HCT116 (cell line): Measurements from ENCODE around the gene PPIG. TPM values are rescaled to one million over a fixed set of nuclear protein-coding genes. Genes with fewer than 3 reads are reported as not detected.
A peak's percentile ranks its signal among the peaks of the same experiment; 100 is the strongest.

ENCODE experiments used
- ATAC-seq: fragments of 200-7000 bp; cut with Tn5 transposase; 2 replicates; pipeline ENCODE4 v1.9.1; 2020; ENCODE audit warnings: mild to moderate bottlenecking, moderate library complexity
- Bru-seq: library from RNA; stranded (reverse); fragments of 400-500 nt; gene quantifications from one replicate; lab custom pipeline; 2021; lab: Mats Ljungman, UMichigan
- BruChase-seq, 2 experiments: library from RNA; stranded (reverse); fragments of 400-500 nt; gene quantifications; one replicate each; lab custom pipeline; 2021; lab: Mats Ljungman, UMichigan
- BruUV-seq: library from RNA; stranded (reverse); fragments of 400-500 nt; replicated peaks from 2 replicates; lab custom pipeline; 2021; lab: Mats Ljungman, UMichigan
- CTCF ChIA-PET: fragments of 300-600 bp; sonication (Branson Sonifier 250); formaldehyde crosslinking; loops from one replicate; lab custom pipeline; 2021; ENCODE audit warnings: antibody characterized with exemption; lab: Charles Lee
- POLR2A ChIA-PET: fragments of 300-600, 350-600 bp; sonication (Branson Sonifier 250); formaldehyde crosslinking; loops from one replicate; lab custom pipeline; 2021; ENCODE audit warnings: antibody characterized with exemption; lab: Charles Lee
- RAD21 ChIA-PET, 2 experiments: fragments of 300-600 bp; sonication (Branson Sonifier 250); formaldehyde crosslinking; loops; one replicate each; lab custom pipeline; 2023; ENCODE audit warnings: low total read pairs in 2 of 2; ENCODE audit not compliant: uncharacterized antibody in 2 of 2, unreplicated experiment in 2 of 2, low non-redundant PET in 1 of 2; lab: Charles Lee
- DNase-seq: peaks from one replicate; pipeline ENCODE4 v3.0.0-alpha.2; 2010; ENCODE audit warnings: low read depth, low spot score
- H2AFZ ChIP-seq: fragments of 200-600 bp; shearing (Covaris generic), sonication (generic); 2 replicates; pipeline ENCODE4 v1.6.1; 2017; ENCODE audit warnings: low read depth, mixed run types, mixed read lengths, antibody characterized with exemption, low read length; ENCODE audit not compliant: poor library complexity, severe bottlenecking
- H3K27ac ChIP-seq: 2 replicates; pipeline ENCODE4 v1.5.1; 2012; ENCODE audit warnings: low read depth, low read length
- H3K27me3 ChIP-seq: fragments of 200-600 bp; sonication (generic); 2 replicates; pipeline ENCODE4 v1.6.1; 2016; ENCODE audit warnings: mixed run types, low read length, mixed read lengths; ENCODE audit not compliant: insufficient read depth
- H3K36me3 ChIP-seq, 2 experiments: fragments of 200-500 bp in 1 of 2; fragments of 200-600 bp in 1 of 2; sonication (Bioruptor generic) in 1 of 2; sonication (generic) in 1 of 2; 2 replicates each; pipeline versions ENCODE4 v1.5.1 to v1.6.1; 2014 to 2016; ENCODE audit warnings: low read length in 2 of 2, inconsistent platforms in 1 of 2, mixed read lengths in 1 of 2, mixed run types in 1 of 2; ENCODE audit not compliant: insufficient read depth in 2 of 2, control insufficient read depth in 1 of 2
- H3K4me1 ChIP-seq, 2 experiments: fragments of 200-600 bp in 1 of 2; sonication (generic) in 1 of 2; 2 replicates each; pipeline versions ENCODE4 v1.5.1 to v1.6.1; 2012 to 2017; ENCODE audit warnings: low read length in 2 of 2, inconsistent platforms in 1 of 2, mild to moderate bottlenecking in 1 of 2, mixed read lengths in 1 of 2, mixed run types in 1 of 2, moderate library complexity in 1 of 2; ENCODE audit not compliant: insufficient read depth in 2 of 2, control insufficient read depth in 1 of 2
- H3K4me2 ChIP-seq: fragments of 200-600 bp; sonication (generic); 2 replicates; pipeline ENCODE4 v1.6.1; 2017; ENCODE audit warnings: mixed run types, low read length, mixed read lengths
- H3K4me3 ChIP-seq, 2 experiments: fragments of 200-600 bp in 1 of 2; sonication (generic) in 1 of 2; replicated peaks in 1 of 2; 2 replicates each; pipeline ENCODE4 v1.5.1; 2011 to 2016; ENCODE audit warnings: low read length in 2 of 2, control low read depth in 1 of 2, low read depth in 1 of 2, mild to moderate bottlenecking in 1 of 2, mixed read lengths in 1 of 2, mixed run types in 1 of 2
- H3K79me2 ChIP-seq: fragments of 200-600 bp; sonication (generic); 2 replicates; pipeline ENCODE4 v1.6.1; 2017; ENCODE audit warnings: mild to moderate bottlenecking, mixed run types, low read length, moderate library complexity, mixed read lengths; ENCODE audit not compliant: insufficient read depth
- H3K9ac ChIP-seq: fragments of 200-600 bp; sonication (generic); 2 replicates; pipeline ENCODE4 v1.6.1; 2016; ENCODE audit warnings: low read length, mixed read lengths
- H3K9me2 ChIP-seq: fragments of 200-600 bp; sonication (generic), shearing (Covaris generic); 2 replicates; pipeline ENCODE4 v1.6.1; 2017; ENCODE audit warnings: mixed run types, mild to moderate bottlenecking, moderate library complexity; ENCODE audit not compliant: insufficient read depth
- H3K9me3 ChIP-seq, 2 experiments: fragments of 200-500 bp in 1 of 2; fragments of 200-600 bp in 1 of 2; sonication (Bioruptor generic) in 1 of 2; sonication (generic) in 1 of 2; 2 replicates each; pipeline ENCODE4 v1.6.1; 2014 to 2017; ENCODE audit warnings: low read length in 2 of 2, mixed read lengths in 2 of 2, inconsistent platforms in 1 of 2, low read depth in 1 of 2, mild to moderate bottlenecking in 1 of 2, mixed run types in 1 of 2, moderate library complexity in 1 of 2; ENCODE audit not compliant: control insufficient read depth in 1 of 2, insufficient read depth in 1 of 2
- H4K20me1 ChIP-seq: fragments of 200-600 bp; sonication (generic), shearing (Covaris generic); 2 replicates; pipeline ENCODE4 v1.6.1; 2017; ENCODE audit warnings: mixed run types, mild to moderate bottlenecking, moderate library complexity; ENCODE audit not compliant: insufficient read depth
- CBX3 ChIP-seq: IDR thresholded peaks from 2 replicates; pipeline ENCODE4 v1.6.1; 2012; ENCODE audit warnings: low read depth
- EGR1 ChIP-seq: IDR thresholded peaks from 2 replicates; pipeline ENCODE4 v1.6.1; 2012; ENCODE audit warnings: low read depth
- ELF1 ChIP-seq: IDR thresholded peaks from 2 replicates; pipeline ENCODE4 v1.6.1; 2012; ENCODE audit warnings: low read depth, borderline replicate concordance
- EZH2 ChIP-seq: fragments of 200-600 bp; sonication (generic); IDR thresholded peaks from 2 replicates; pipeline ENCODE4 v1.6.1; 2017; ENCODE audit warnings: antibody characterized with exemption, mixed run types
- EZH2phosphoT487 ChIP-seq: fragments of 200-600 bp; IDR thresholded peaks from 2 replicates; pipeline ENCODE4 v1.6.1; 2018; ENCODE audit warnings: antibody characterized with exemption, borderline replicate concordance
- MAX ChIP-seq: IDR thresholded peaks from 2 replicates; pipeline ENCODE4 v1.6.1; 2012
- POLR2AphosphoS5 ChIP-seq: IDR thresholded peaks from 2 replicates; pipeline ENCODE4 v1.6.1; 2011; ENCODE audit warnings: mild to moderate bottlenecking, low read depth, low read length, moderate library complexity
- REST ChIP-seq: IDR thresholded peaks from 2 replicates; pipeline ENCODE4 v1.6.1; 2012; ENCODE audit warnings: low read depth
- SIN3A ChIP-seq: IDR thresholded peaks from 2 replicates; pipeline ENCODE4 v1.6.1; 2012; ENCODE audit warnings: low read depth
- SRF ChIP-seq: IDR thresholded peaks from 2 replicates; pipeline ENCODE4 v1.6.1; 2012; ENCODE audit warnings: low read depth
- TCF7L2 ChIP-seq: IDR thresholded peaks from 2 replicates; pipeline ENCODE4 v1.7.0; 2011; ENCODE audit warnings: borderline replicate concordance, inconsistent platforms; ENCODE audit not compliant: insufficient read depth, insufficient read length; ENCODE audit errors: extremely low read depth
- ZBTB33 ChIP-seq: IDR thresholded peaks from 2 replicates; pipeline ENCODE4 v1.6.1; 2011; ENCODE audit warnings: mild to moderate bottlenecking, low read length, moderate library complexity; ENCODE audit not compliant: insufficient replicate concordance; ENCODE audit errors: extremely low read depth
- ZFX ChIP-seq: fragments of 450-650 bp; IDR thresholded peaks from 2 replicates; pipeline ENCODE4 v1.6.1; 2017
- ZNF274 ChIP-seq: fragments of 200-500 bp; sonication (Bioruptor generic); IDR thresholded peaks from 2 replicates; pipeline ENCODE4 v1.6.1; 2014; ENCODE audit warnings: mild to moderate bottlenecking, low read depth, low read length, inconsistent platforms
- intact Hi-C: fragments of 100-400 bp; cut with micrococcal nuclease; formaldehyde crosslinking; loops from 2 replicates; pipeline ENCODE4 v1.10.0; 2022
- long read RNA-seq: library from polyadenylated mRNA; unstranded; transcript quantifications from one replicate; pipeline ENCODE4 v2.0.0, GENCODE V29; 2021; ENCODE audit not compliant: unreplicated experiment
- polyA plus RNA-seq: library from polyadenylated mRNA; unstranded; fragments of >200 nt; gene quantifications from 2 replicates; pipeline ENCODE4 v1.2.1, GENCODE V29; 2012; ENCODE audit warnings: missing spikeins
- total RNA-seq: library from RNA; stranded (reverse); gene quantifications from one replicate; pipeline ENCODE4 v1.2.1, GENCODE V29; 2021; ENCODE audit not compliant: unreplicated experiment
- TF ChIP-seq, protein P1 (sequence below), 3 experiments: fragments of 200-600 bp in 1 of 3; sonication (generic) in 1 of 3; IDR thresholded peaks in 2 of 3; conservative IDR thresholded peaks in 1 of 3; 2 replicates each; pipeline ENCODE4 v1.5.1; 2012 to 2017; ENCODE audit warnings: low read depth in 2 of 3, low read length in 2 of 3, antibody characterized with exemption in 1 of 3, borderline replicate concordance in 1 of 3, control low read depth in 1 of 3, mild to moderate bottlenecking in 1 of 3, mixed read lengths in 1 of 3, mixed run types in 1 of 3, moderate library complexity in 1 of 3; ENCODE audit not compliant: insufficient read depth in 1 of 3

PPIG gene
- total RNA-seq, result 55.3 TPM
- polyA plus RNA-seq, result 17.8 and 21.9 TPM in 2 replicates
- Bru-seq, nascent RNA, result percentile 94 among the genes with signal in this experiment
- BruChase-seq, experiment 1, labeled RNA remaining after a 6-hour chase, result percentile 91 among the genes with signal in this experiment
- BruChase-seq, experiment 2, labeled RNA remaining after a 2-hour chase, result percentile 93 among the genes with signal in this experiment
- long read RNA-seq, full-length matches to known transcripts, result 26 of 101 reads
- long read RNA-seq, partial matches to known transcripts, result 55 of 101 reads
- long read RNA-seq, other reads (novel, unspliced or antisense), result 20 of 101 reads

- POLR2A ChIA-PET, result interaction anchor here (1.0 kb wide), 1 partner anchor 12 kb away, joined by 9 read pairs; the partner anchor contains the start of gene FASTKD1
- RAD21 ChIA-PET, result no interaction called here
- Histone ChIP-seq H3K9me3 (peaks cover 0 to 8% of the 10 kb centered on the region in 2 experiments; a peak in 1 of 4 replicates), H3K79me2 (peaks cover 49% of the 10 kb centered on the region), H3K36me3 (no peaks in the 10 kb centered on the region), H3K4me2 (peak within 1 kb of the TSS; percentile 79), H3K27me3 (no peaks in the 10 kb centered on the region), H3K27ac (peak within 1 kb of the TSS; percentile 87), H2AFZ (peak within 1 kb of the TSS; percentile 99), H4K20me1 (no peaks in the 10 kb centered on the region), H3K4me1 (peaks cover 10 to 15% of the 10 kb centered on the region in 2 experiments; a peak in 3 of 4 replicates), H3K9me2 (no peaks in the 10 kb centered on the region), H3K9ac (peak within 1 kb of the TSS; percentile 99), H3K4me3 (peak within 1 kb of the TSS; percentile 98 to 100)
- CTCF ChIA-PET, result no interaction called here
- BruUV-seq, result TSS peak; percentile 94
- intact Hi-C loops, result loop anchor here (1.0 kb wide), 1 partner anchor 11 kb away; the partner anchor contains the start of gene FASTKD1
- ATAC-seq, result peak; percentile 91
- DNase-seq, result peak; percentile 88
- no peak for TF ChIP-seq TCF7L2
- TF ChIP-seq ELF1, result no peak; the same call in 1 of the 2 replicates
- TF ChIP-seq SIN3A, result peak; percentile 81; the same call in 1 of the 2 replicates
- no peak for TF ChIP-seq EZH2
- peak; percentile 51 for TF ChIP-seq EGR1
- TF ChIP-seq, protein P1, sequence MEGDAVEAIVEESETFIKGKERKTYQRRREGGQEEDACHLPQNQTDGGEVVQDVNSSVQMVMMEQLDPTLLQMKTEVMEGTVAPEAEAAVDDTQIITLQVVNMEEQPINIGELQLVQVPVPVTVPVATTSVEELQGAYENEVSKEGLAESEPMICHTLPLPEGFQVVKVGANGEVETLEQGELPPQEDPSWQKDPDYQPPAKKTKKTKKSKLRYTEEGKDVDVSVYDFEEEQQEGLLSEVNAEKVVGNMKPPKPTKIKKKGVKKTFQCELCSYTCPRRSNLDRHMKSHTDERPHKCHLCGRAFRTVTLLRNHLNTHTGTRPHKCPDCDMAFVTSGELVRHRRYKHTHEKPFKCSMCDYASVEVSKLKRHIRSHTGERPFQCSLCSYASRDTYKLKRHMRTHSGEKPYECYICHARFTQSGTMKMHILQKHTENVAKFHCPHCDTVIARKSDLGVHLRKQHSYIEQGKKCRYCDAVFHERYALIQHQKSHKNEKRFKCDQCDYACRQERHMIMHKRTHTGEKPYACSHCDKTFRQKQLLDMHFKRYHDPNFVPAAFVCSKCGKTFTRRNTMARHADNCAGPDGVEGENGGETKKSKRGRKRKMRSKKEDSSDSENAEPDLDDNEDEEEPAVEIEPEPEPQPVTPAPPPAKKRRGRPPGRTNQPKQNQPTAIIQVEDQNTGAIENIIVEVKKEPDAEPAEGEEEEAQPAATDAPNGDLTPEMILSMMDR (IDR thresholded peaks at IDR 0.05 in 2 of 3, conservative IDR thresholded peaks at IDR 0.05 in 1 of 3; ENCODE audit: borderline replicate concordance in 1 of 3, insufficient read depth in 1 of 3, low read depth in 2 of 3, low read length in 2 of 3), result no peak
- peak; percentile 82 for TF ChIP-seq ZFX
- TF ChIP-seq REST, result no peak
- peak; percentile 86 for TF ChIP-seq MAX
- no peak for TF ChIP-seq EZH2phosphoT487
- TF ChIP-seq POLR2AphosphoS5, result peak; percentile 67
- peak; percentile 97 for TF ChIP-seq CBX3
- TF ChIP-seq ZBTB33, result peak; percentile 28
- peak; percentile 95 for TF ChIP-seq SRF
- no peak for TF ChIP-seq ZNF274
Measured at GRCh38 chr2:169584005-169584877, at the start of gene PPIG. TSS of gene PPIG (plus strand) at chr2:169584351. CDS start at chr2:169604042, 19,691 bp downstream.
